HG02973 (cell line): ENCODE measurements around the gene SOCS2.
A peak's percentile ranks its signal among the peaks of the same experiment; 100 is the strongest.

Source experiments
- ATAC-seq: cut with Tn5 transposase; IDR thresholded peaks from one replicate; pipeline ENCODE4 v1.9.1; 2021; ENCODE audit warnings: moderate library complexity; ENCODE audit not compliant: unreplicated experiment

SOCS2 gene

GRCh38 chr12:93565760-93566159 is 6.7 kb upstream of the SOCS2 start:
- no peak for ATAC-seq

GRCh38 chr12:93567174-93567573 is 5.3 kb upstream of the SOCS2 start:
- ATAC-seq = no peak

GRCh38 chr12:93568091-93568490 is 4.4 kb upstream of the SOCS2 start:
- no peak for ATAC-seq

- ATAC-seq = no peak
Measured at GRCh38 chr12:93569301-93569655, 3.2 kb upstream of the SOCS2 start.

- peak; percentile 37 for ATAC-seq
Measured at GRCh38 chr12:93569656-93570551, 2.6 kb upstream of the SOCS2 start.

- ATAC-seq = peak; percentile 47
Measured at GRCh38 chr12:93570552-93571364, 1.7 kb upstream of the SOCS2 start.

- ATAC-seq = peak; percentile 7
Measured at GRCh38 chr12:93571365-93571924, 1.0 kb upstream of the SOCS2 start.

GRCh38 chr12:93572712-93573551 is 457 bp downstream of the SOCS2 start:
- no peak for ATAC-seq

GRCh38 chr12:93573552-93574223 is 1.2 kb downstream of the SOCS2 start:
- no peak for ATAC-seq

- no peak for ATAC-seq
Measured at GRCh38 chr12:93577222-93577621, 4.7 kb downstream of the SOCS2 start.

GRCh38 chr12:93578221-93578620 is 5.7 kb downstream of the SOCS2 start:
- ATAC-seq = no peak

GRCh38 chr12:93580682-93581081 is 8.2 kb downstream of the SOCS2 start:
- ATAC-seq = no peak

- no peak for ATAC-seq
Measured at GRCh38 chr12:93581370-93581769, 8.9 kb downstream of the SOCS2 start.

- no peak for ATAC-seq
Measured at GRCh38 chr12:93582351-93582750, 9.9 kb downstream of the SOCS2 start.

GRCh38 chr12:93583627-93584392 is 11.3 kb downstream of the SOCS2 start:
- ATAC-seq = no peak

- ATAC-seq = no peak
Measured at GRCh38 chr12:93585247-93585646, 12.8 kb downstream of the SOCS2 start.

GRCh38 chr12:93587611-93588010 is 15.1 kb downstream of the SOCS2 start:
- no peak for ATAC-seq

GRCh38 chr12:93589081-93589480 is 16.6 kb downstream of the SOCS2 start:
- ATAC-seq = no peak

- ATAC-seq = peak; percentile 69
Measured at GRCh38 chr12:93591137-93591868, 18.8 kb downstream of the SOCS2 start.
